ENCODE results near the gene APBA2. TPM values are rescaled to one million over a fixed set of nuclear protein-coding genes. Genes with fewer than 3 reads are reported as not detected.

The APBA2 gene
- total and polyA plus RNA-seq, 2 donors from 2014 or later = 1.0 to 6.1 TPM

GRCh38 chr15:29125382-29126207 is 239.8 kb downstream of the APBA2 start:
- intact Hi-C loops (cut with DNase I) = no loop called here
- no peaks in the 10 kb centered on the region for H3K4me1 ChIP-seq (ENCODE audit: control insufficient read depth in 2 of 3, insufficient read depth in 2 of 3, low read depth in 1 of 3, low read length in 3 of 3)
- no peaks in the 10 kb centered on the region for H3K9me3 ChIP-seq (ENCODE audit: control insufficient read depth in 2 of 3, insufficient read depth in 1 of 3, low read length in 3 of 3)
- no peak overlapping the region for H3K4me3 ChIP-seq (ENCODE audit: low read length in 3 of 3)
- TF ChIP-seq, protein P1, sequence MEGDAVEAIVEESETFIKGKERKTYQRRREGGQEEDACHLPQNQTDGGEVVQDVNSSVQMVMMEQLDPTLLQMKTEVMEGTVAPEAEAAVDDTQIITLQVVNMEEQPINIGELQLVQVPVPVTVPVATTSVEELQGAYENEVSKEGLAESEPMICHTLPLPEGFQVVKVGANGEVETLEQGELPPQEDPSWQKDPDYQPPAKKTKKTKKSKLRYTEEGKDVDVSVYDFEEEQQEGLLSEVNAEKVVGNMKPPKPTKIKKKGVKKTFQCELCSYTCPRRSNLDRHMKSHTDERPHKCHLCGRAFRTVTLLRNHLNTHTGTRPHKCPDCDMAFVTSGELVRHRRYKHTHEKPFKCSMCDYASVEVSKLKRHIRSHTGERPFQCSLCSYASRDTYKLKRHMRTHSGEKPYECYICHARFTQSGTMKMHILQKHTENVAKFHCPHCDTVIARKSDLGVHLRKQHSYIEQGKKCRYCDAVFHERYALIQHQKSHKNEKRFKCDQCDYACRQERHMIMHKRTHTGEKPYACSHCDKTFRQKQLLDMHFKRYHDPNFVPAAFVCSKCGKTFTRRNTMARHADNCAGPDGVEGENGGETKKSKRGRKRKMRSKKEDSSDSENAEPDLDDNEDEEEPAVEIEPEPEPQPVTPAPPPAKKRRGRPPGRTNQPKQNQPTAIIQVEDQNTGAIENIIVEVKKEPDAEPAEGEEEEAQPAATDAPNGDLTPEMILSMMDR (IDR thresholded peaks at IDR 0.05; ENCODE audit: borderline replicate concordance, extremely low read depth, insufficient read depth) = no peak
- no peak overlapping the region for H3K9ac ChIP-seq (ENCODE audit: low read length in 3 of 3)
- H3K27ac ChIP-seq (ENCODE audit: low read depth in 2 of 2, low read length in 2 of 2) = no peak overlapping the region
- H3K27me3 ChIP-seq (ENCODE audit: control insufficient read depth, insufficient read depth, low read length) = no peaks in the 10 kb centered on the region
- no peaks in the 10 kb centered on the region for H3K36me3 ChIP-seq (ENCODE audit: control insufficient read depth in 2 of 3, insufficient read depth in 3 of 3, low read length in 3 of 3)
- DNase-seq = peak in 1 of 5 donors; percentile 69
- FAIRE-seq = no peak

DNA sequence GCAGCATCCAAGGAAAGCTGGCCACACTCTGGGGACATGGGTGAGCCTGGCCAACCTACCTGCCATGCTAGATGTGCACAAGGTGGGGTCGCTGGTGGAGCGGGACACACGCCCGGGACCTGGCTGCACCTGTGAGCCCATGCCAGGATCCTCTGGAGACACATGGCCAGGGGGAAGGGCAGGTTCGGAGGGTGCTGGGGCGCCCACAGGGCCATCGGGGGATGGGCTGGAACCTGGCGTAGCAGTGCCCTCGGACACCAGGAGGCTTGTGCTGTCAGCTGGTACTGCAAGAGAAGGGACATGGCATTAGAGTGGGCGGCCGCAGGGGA is 240.4 kb downstream of the APBA2 start:
- peak in 1 of 5 donors; percentile 52 for DNase-seq
- no peaks in the 10 kb centered on the region for H3K4me1 ChIP-seq (ENCODE audit: control insufficient read depth in 2 of 3, insufficient read depth in 2 of 3, low read depth in 1 of 3, low read length in 3 of 3)
- H3K36me3 ChIP-seq (ENCODE audit: control insufficient read depth in 2 of 3, insufficient read depth in 3 of 3, low read length in 3 of 3) = no peaks in the 10 kb centered on the region
- intact Hi-C loops (cut with DNase I) = no loop called here
- H3K9ac ChIP-seq (ENCODE audit: low read length in 3 of 3) = no peak overlapping the region
- TF ChIP-seq, protein P1 (IDR thresholded peaks at IDR 0.05; ENCODE audit: borderline replicate concordance, extremely low read depth, insufficient read depth) = no peak
- no peak for FAIRE-seq
- H3K27me3 ChIP-seq (ENCODE audit: control insufficient read depth, insufficient read depth, low read length) = no peaks in the 10 kb centered on the region
- H3K27ac ChIP-seq (ENCODE audit: low read depth in 2 of 2, low read length in 2 of 2) = no peak overlapping the region
- H3K4me3 ChIP-seq (ENCODE audit: low read length in 3 of 3) = no peak overlapping the region
- no peaks in the 10 kb centered on the region for H3K9me3 ChIP-seq (ENCODE audit: control insufficient read depth in 2 of 3, insufficient read depth in 1 of 3, low read length in 3 of 3)

- H3K27ac ChIP-seq (ENCODE audit: low read depth in 2 of 2, low read length in 2 of 2) = no peak overlapping the region
- H3K9ac ChIP-seq (ENCODE audit: low read length in 3 of 3) = no peak overlapping the region
- intact Hi-C loops (cut with DNase I) = no loop called here
- DNase-seq (peak in 3 of 5 donors; percentile 37 to 57 (median 47)), FAIRE-seq (no peak)
- H3K4me1 ChIP-seq (ENCODE audit: control insufficient read depth in 2 of 3, insufficient read depth in 2 of 3, low read depth in 1 of 3, low read length in 3 of 3) = no peaks in the 10 kb centered on the region
- no peak overlapping the region for H3K4me3 ChIP-seq (ENCODE audit: low read length in 3 of 3)
- no peaks in the 10 kb centered on the region for H3K36me3 ChIP-seq (ENCODE audit: control insufficient read depth in 2 of 3, insufficient read depth in 3 of 3, low read length in 3 of 3)
- no peaks in the 10 kb centered on the region for H3K9me3 ChIP-seq (ENCODE audit: control insufficient read depth in 2 of 3, insufficient read depth in 1 of 3, low read length in 3 of 3)
- TF ChIP-seq, protein P1 (IDR thresholded peaks at IDR 0.05; ENCODE audit: borderline replicate concordance, extremely low read depth, insufficient read depth) = no peak
- no peaks in the 10 kb centered on the region for H3K27me3 ChIP-seq (ENCODE audit: control insufficient read depth, insufficient read depth, low read length)
Measured at GRCh38 chr15:29126821-29127461, 241.2 kb downstream of the APBA2 start.
